A549 treated with CORT108297 at 1 μM for 4 hours (cell line): ENCODE measurements around the gene SLC25A52. TPM values are rescaled to one million over a fixed set of nuclear protein-coding genes. Genes with fewer than 3 reads are reported as not detected.

Experiments used
- total RNA-seq: library from RNA; stranded (reverse); fragments of 200-300 nt; extraction: Qiagen RNA extraction; gene quantifications from 5 replicates; pipeline ENCODE4 v1.2.3, GENCODE V29; 2022

Gene SLC25A52, protein sequence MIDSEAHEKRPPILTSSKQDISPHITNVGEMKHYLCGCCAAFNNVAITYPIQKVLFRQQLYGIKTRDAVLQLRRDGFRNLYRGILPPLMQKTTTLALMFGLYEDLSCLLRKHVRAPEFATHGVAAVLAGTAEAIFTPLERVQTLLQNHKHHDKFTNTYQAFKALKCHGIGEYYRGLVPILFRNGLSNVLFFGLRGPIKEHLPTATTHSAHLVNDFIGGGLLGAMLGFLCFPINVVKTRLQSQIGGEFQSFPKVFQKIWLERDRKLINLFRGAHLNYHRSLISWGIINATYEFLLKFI
- total RNA-seq, result not detected in 5 replicates

DNA sequence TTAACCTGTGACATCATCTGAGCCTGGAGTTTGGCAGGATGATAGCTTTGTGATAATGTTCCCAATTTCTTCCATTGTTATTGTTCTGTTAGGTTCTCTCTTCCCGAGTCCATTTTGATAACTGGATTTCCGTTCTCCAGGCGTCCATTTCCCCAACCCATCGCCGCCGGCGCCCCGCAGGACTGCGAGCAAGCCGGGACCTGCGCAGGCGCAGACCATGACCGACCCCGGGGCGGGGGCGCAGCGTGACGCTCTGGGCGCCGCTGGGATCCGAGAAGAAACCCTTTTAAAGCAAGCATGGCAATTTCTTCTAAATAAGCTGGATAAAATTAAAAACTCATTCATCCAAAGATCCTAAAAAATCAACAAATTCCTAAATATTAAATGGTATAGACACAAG is at the start of gene SLC25A52:
SLC25A52 (minus strand) TSS at position 186 of the 400 bp plus-strand sequence. CDS start 219 bp downstream, outside the sequence.

Other genes with a start within 250 kb of the SLC25A52 start
- gene TTR, start 169.0 kb downstream of the SLC25A52 start, total RNA-seq, result 0.08 to 0.24 TPM (median 0.14 TPM) in 4 of 5 replicates, not detected in the other
- gene B4GALT6, start 76.3 kb downstream of the SLC25A52 start, total RNA-seq, result 5.6 to 7.9 TPM (median 6.8 TPM) in 5 replicates
- gene TRAPPC8, start 182.2 kb upstream of the SLC25A52 start, total RNA-seq, result 11.3 to 18.7 TPM (median 12.1 TPM) in 5 replicates